AG09309 (cell line): ENCODE measurements around the gene LECT2.

Experiments
- DNase-seq: peaks from one replicate; pipeline ENCODE4 v3.0.0-alpha.2; 2010; ENCODE audit warnings: low read depth
- H3K4me3 ChIP-seq: 2 replicates; pipeline ENCODE4 v1.5.1; 2011; ENCODE audit warnings: mild to moderate bottlenecking, low read depth, low read length, moderate library complexity; ENCODE audit not compliant: control insufficient read depth
- TF ChIP-seq, protein P1 (sequence below): IDR thresholded peaks from 2 replicates; pipeline ENCODE4 v1.5.1; 2011; ENCODE audit warnings: mild to moderate bottlenecking, low read depth, low read length, inconsistent platforms; ENCODE audit not compliant: insufficient read depth, control insufficient read depth; ENCODE audit errors: missing control alignments

The LECT2 gene

GRCh38 chr5:135950611-135951010 lies 4.2 kb downstream of the LECT2 start:
- TF ChIP-seq, protein P1, sequence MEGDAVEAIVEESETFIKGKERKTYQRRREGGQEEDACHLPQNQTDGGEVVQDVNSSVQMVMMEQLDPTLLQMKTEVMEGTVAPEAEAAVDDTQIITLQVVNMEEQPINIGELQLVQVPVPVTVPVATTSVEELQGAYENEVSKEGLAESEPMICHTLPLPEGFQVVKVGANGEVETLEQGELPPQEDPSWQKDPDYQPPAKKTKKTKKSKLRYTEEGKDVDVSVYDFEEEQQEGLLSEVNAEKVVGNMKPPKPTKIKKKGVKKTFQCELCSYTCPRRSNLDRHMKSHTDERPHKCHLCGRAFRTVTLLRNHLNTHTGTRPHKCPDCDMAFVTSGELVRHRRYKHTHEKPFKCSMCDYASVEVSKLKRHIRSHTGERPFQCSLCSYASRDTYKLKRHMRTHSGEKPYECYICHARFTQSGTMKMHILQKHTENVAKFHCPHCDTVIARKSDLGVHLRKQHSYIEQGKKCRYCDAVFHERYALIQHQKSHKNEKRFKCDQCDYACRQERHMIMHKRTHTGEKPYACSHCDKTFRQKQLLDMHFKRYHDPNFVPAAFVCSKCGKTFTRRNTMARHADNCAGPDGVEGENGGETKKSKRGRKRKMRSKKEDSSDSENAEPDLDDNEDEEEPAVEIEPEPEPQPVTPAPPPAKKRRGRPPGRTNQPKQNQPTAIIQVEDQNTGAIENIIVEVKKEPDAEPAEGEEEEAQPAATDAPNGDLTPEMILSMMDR: no peak
- DNase-seq: no peak
- no peak overlapping the region for H3K4me3 ChIP-seq

DNA sequence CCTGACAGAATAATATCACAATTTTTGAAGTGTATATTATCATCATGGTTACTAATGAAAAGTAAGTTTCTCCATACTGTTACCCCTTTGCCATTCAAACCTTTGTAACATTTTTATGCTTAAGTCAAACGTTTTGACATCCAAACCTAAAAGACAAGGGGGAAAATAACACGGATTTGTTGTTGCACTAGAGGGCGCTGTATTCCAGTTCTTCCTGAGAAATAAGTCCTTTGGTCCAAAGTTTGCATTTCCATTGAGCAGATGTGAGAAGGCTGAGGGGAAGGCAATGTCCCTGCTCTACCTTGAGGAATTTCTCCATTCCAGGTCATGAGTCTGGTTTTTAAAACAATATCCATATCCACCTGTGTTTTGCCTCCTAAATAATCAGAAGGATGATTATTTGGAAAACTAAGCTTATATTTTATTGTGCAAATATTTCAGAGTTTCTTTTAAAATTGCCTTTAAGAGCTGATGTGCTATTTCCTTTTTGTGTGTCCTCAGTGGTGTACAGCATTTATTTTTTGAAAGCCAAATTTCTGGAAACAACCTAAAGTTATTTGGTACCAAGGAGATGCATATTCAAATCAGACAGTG lies 9.7 kb downstream of the LECT2 start:
- DNase-seq: peak; percentile 73
- TF ChIP-seq, protein P1: peak; percentile 73
- H3K4me3 ChIP-seq: no peak overlapping the region

DNA sequence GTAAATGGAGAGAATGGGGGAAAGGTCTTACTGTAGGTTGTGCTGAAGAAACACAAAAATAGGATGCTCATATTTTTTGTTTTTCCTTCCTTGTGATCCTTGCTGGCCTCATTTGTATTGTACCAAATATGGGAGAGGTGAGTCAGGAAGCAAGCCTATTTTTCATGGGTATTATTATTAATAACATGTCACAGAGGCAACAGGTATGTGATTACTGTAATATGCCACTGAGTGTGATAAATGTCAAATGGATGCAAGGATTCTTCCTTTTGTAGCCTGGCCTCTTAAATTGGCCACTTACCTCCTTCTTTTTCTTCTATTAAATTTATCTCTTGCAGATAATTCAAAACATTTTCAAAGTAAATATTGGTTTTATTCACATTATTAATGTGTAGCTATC lies 10.2 kb downstream of the LECT2 start:
- DNase-seq: no peak
- no peak overlapping the region for H3K4me3 ChIP-seq
- TF ChIP-seq, protein P1: no peak

DNA sequence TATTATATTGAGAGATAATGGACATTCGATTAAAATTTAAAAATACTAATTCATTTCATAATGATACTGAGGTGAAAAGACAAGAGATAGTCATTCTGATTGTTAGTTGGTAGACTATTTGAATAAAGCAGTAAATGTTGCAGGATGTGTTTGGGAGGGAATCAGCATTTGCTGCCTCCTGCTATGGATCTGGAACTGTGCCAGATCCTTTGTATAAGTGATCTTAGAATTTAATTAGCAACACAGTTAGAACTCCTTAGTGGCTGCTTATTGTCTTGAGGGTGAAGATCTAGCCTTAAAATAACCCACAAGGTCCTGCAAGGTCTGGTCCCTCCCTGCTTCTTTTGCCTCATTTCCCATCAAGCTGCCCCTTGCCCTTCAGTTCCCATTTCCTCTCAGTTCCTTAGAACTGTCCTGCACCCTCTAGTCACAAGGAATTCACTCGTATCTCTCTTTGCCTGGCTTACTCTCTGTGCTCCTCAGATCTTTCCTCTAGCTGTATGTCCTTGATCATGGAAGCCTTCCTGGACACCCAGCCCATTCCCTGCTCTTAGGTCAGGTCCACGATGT lies 12.5 kb downstream of the LECT2 start:
- DNase-seq: no peak
- TF ChIP-seq, protein P1: no peak
- H3K4me3 ChIP-seq: no peak overlapping the region

DNA sequence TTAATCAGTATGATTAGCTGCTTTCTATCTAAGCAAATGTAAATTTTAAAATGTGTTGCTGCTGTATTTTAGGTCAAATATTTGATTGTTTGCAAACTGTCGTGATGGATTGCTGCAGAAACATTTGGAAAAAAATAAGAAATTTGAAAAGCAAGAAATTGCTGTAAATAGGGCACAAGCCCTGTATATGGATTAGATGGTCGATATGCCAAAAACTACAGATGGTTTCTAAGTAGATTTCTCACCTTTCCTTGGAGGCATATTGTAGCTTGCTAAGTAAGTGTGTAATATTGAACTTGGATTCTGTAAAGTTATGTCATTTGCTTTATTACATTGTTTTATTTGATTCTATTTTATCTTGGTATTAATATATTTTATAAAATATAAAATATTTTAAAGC lies 13.1 kb downstream of the LECT2 start:
- TF ChIP-seq, protein P1: no peak
- no peak overlapping the region for H3K4me3 ChIP-seq
- DNase-seq: no peak

DNA sequence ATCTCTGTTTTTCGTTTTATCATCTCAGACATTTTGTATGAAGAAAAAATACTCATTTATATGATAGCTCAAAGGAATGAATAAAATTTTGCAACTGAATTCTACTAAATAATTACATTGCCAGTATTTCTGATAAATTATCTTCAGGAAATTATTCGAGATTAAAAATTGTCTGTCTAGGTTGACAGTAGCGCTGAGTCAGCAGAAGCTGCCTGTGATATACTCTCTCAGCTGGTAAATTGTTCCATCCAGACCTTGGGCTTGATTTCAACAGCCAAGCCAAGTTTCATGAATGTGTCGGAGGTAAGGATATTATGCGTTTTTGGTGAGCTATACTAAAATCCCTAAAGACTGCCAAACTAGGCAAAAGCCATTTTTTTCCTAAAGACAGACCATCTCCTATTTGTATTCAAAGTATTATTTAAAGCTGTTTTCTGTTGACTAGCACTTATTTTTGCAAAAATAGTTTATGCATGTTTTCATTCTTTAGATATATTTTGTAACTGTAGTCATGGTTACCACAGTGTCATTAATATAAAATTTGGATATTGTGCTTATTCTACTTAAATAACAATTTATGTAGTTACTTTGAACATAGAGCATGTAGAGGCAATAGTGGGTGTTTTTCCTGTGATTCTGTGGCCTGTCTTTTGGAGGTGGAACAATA lies 17.4 kb downstream of the LECT2 start:
- TF ChIP-seq, protein P1: no peak
- DNase-seq: no peak
- H3K4me3 ChIP-seq: no peak overlapping the region
